Suppressor macrophage treated with lipopolysaccharide for 4 hours (primary cell): ENCODE data around the gene PIGC.
A peak's percentile ranks its signal among the peaks of the same experiment; 100 is the strongest.
"Not testable (repeated sequence)": the region's sequence is repeated elsewhere in the genome, so short reads cannot be mapped to it uniquely, and the experiment has no call there.

Source experiments
- DNase-seq: peaks from one replicate; pipeline ENCODE4 v3.0.0-alpha.2; 2020

PIGC gene

DNA sequence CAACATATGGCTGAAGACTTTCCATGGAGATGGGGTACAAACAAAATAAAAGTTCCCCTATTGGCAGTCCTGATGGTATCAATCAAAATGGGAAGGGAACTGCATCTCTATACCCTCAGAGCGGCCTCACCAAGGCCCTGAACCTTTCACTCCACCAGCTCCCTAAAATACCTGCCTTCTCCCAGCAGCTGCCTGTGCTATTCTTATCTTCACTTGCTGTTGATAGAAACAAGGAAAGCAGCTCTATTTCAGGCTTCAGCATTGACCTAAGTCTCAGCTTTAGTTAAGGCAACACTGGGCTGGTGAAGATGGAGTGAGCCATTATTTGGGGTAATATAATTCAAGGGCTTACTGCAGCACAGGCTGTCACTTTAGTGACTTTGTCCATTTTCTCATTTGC lies 21.7 kb upstream of the PIGC start:
- DNase-seq: no peak

DNA sequence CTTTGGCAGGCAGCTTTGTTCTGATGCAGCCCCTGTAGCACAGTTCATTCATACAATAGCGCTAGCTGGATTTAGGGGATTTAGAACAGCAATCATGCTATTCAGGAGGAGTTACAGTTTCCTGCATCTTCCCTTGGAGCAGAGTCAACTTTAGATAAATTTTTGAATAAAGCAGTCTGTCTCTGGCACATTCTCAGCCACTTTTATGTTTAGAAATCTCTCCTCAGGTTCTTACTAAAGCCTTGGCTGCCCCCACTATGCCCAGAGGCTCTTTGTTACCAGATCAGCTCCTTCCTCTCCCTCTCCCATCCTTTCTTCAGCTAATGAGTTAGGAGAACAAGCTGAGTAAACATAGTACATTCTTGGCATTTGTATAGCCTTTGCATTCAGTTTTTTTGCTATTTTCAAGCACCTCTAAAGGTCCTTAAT lies 17.0 kb upstream of the PIGC start:
- DNase-seq: no peak

DNA sequence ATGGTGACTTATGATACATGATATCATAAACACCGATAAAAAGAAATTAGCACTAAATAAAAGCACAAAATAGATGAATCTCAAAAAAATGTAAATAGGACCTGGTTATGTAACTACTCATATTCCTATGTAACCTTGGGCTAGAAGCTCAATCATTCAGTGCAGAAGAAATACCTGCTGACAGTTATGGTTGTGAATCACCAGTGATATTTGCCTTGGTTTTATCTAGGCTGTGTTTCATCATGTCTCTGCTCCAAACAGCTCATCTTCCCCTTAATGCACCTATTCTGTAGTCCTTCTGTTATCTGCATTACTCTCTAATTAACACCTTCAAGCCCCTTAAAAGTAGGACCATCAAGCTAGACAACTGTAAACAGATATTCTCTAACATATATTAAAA lies 16.3 kb upstream of the PIGC start:
- DNase-seq: no peak

DNA sequence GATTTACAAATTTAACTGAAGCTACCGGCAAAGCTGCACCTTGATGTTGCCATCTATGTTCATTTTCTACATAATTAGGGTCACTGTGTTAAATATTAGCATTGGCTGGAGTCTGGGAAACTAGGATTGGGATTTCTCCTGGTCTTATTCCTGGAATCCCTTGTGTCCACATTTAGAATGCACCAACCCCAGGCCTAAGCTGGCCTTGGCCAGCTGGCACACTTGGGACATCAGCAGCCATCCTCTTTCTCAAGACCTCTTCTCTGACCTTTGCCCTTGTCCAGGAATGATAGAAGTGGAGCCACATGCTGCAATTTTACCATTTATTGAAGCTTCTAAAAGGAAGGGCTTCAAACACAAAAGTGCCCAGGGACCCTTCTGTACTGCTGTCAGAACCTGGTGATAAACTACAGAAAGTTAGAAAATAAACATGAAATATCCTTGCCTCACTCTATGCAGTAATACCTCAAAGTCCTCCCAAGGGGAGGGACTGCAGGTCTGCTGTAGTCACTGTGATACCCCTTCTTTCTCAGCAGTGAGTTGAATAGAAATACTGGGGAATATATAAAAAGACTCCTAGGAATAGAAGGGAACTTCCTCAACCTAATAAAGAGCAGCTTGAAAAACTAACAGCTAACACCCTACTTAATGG lies 13.7 kb upstream of the PIGC start:
- DNase-seq: no peak

DNA sequence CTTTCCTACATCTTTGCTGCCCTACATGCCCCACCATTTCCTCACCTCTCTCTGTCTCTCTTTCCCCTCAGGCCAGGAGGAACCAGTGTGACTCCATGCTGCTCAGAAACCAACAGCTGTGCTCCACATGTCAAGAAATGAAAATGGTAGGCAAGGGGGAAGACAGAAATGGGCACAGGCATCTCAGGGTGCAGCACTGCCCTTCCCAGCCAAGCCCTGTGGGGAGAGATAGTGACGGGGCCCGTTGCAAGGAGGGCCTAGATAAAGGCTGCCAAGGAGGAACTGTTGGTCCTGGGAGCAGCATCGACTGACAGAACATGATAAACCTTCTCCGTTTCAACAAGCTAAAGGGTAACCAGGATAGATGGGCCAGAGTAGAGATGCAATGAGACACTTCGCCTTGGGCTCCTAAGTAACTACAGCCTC lies 12.5 kb upstream of the PIGC start:
- DNase-seq: no peak

DNA sequence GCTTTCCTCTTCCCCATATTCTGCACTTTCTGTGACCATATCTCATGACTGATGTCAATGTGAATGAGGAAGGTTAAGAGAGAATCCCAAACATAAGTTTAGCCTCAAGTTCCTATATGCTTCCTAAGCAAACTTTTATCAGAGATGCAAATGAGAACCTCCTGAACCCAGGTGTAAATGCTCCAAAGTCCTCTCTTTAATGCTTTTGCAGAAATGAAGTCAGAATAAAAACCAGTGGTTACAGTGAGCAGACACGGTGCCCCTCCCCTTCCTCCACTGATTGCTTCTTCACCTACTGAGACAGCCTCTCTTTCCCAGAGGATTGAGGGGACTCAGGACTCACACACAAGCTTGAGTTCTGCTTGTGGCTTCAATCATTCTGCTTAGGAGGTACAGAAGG lies 11.6 kb upstream of the PIGC start:
- no peak for DNase-seq

DNA sequence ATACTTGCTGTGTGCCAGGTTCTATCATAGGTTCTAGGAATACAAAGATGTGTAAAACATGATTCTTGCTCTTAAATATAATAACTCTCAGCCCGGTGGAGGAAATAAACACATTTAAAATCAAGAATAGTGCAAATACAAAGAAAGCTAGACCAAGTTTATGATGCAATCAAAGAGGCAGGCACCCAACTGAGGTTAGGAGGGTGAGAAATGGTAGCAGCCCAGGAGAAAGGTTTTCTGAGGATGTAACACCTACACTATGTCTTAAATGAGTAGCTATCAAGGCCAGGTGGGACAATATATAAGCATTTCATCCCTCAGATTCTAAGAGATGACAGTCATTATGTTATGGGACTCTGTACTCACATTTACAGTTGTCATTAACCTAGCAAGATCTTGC lies 9.7 kb upstream of the PIGC start:
- no peak for DNase-seq

DNA sequence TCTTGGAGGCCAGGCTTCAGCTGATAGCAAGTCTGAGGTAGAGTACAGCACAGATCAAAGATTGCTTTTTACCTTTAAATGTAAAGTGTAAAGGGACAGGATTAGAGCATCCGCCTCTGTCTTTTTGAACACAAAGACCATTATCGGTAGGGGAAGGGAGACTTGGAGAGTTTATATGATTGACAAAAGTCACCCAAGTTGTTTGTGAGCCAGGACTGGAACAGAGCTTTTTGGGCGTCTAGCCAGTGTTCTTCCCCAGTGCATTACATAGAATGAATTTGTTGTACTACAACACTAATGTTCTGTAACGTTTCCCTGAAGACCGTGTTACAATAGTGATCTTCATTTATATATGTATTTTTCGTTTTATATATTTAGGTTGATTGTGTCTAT lies 9.3 kb upstream of the PIGC start:
- no peak for DNase-seq

DNA sequence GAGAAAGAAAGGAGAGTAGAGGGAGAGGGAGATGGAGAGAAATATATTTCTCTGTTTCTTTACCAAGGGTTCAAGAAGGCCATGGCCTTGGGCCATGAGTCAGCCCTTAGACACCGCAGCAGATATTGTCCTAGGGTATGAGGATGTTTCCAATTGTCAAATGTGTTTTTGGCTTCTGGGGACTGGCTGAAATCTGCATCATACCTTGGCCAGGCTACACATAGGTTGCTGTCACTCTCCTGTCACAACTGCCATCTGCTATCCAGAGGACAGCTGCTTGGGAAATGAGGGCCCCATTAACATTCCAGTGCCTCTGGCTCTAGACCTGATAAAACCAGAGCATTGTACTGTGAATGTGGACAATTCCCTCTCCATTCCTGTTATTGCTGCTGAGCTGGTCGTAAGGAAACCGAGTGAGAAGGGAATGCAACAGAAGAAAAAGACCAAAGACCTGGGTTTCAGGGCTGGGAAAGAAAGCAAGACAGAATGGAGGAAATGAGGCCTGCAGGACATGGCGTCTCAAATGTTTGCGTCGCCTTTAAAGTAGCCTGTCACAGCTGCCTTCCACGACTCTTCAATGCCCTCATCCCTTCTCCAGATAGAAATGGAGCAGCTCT lies 8.8 kb upstream of the PIGC start:
- DNase-seq: no peak

DNA sequence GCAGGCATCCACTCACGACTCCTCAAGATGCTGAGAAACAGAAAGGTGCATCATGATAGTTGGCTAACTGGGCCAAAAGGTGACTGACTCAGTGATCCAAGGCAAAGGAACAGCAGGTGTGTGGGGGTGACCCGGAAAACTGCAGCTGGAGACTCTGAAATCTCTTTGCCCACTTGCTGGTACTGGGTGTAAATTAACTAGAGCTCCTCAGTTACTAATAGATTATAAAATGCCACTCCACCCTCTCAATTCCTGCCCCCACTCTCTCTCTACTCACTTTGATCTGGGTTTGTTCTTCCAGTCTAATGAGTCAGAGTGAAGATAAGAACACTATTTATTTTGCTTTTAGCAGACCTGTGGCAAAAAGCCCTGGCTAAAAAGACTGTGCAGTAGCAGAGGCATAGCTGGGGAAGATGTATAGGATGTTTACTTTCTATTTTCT lies 7.2 kb upstream of the PIGC start:
- DNase-seq: no peak

DNA sequence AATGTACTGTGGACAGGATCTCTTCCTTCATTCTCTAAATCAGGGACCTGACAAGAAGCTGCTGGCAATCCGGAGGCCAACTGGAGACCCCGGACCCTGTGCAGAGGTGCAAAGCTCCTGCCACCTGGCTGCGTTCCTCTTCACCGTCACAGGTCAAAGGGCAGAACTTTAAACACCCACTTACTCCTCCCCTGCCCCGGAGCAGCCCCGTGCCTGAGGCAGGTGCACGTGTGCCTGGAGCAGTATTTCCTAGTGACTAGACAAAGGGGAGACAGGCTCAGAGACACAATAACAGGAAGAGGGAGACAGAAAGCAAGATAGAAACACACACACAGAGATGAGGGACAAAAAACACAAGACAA lies 6.6 kb upstream of the PIGC start:
- DNase-seq: no peak

DNA sequence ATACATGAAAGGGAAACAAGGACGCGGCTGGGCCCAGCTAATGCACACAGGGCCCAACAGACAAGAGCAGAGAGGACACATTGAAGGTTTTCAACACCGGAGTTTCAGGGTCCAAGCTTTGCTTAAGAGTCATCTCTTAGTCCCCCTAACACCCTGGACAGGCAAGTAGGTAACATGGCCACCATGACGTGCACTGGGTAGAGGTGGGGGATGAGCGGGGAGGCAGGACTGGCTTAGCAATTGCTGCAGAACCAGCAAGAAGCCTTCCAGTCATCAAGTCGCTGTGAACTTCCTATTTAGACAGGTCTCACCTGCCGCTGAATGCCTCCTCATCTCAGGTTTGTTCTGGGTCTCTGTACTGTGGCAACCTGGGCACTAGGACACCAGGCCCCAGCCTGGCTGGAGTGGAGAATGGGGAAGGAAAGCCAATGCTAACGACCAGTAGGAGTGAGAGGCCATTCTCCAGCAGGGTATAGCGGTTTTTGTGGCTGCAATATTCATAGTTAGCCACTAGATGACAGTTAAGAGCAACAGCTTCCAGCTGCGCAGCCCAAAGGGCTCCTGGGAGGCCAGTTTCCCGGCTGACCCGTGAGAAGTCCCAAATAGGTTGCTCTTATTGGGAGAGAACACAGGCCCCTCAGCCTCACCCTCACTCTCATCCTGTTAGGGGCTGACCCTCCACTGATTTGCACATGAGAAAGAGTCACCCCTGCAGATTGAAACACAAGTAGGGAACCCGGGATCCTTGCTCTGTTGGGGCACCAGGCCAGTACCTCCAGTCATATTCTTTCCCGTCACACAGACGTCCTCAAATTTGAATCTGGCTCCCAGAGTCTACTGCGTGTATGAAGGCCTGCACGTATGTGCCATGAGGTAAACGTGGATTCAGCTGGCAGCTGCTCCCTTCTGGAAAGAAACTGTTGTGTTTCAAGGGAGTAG lies 6.0 kb upstream of the PIGC start:
- DNase-seq: peak; percentile 77

DNA sequence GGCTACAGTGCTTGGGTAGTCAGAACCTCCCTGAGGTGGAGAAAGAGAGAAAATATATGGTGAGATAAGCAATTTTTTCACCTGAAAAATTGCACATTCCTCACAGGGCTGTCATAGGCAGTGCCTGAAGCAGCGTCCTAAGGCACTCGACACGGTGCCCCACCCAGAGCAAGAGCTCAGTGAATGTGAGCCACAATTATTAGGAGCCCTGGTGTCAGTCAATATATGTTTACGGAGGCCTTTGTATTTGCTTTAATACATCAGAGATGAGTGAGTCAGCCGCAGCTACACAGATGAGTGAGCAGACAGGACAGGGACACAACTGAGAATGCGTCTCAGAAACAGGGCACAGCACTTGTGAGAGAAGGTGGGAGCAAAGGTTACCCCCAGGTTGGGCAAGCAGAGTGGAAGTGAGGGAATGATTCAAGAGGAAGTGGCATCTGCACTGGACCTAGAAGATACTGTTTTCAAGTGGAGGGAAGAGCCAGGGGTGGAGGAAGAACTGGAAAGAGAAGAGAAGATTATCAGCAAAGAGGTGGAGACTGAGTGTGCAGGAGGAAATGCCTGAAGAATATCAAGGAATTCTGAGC lies 5.2 kb upstream of the PIGC start:
- no peak for DNase-seq

DNA sequence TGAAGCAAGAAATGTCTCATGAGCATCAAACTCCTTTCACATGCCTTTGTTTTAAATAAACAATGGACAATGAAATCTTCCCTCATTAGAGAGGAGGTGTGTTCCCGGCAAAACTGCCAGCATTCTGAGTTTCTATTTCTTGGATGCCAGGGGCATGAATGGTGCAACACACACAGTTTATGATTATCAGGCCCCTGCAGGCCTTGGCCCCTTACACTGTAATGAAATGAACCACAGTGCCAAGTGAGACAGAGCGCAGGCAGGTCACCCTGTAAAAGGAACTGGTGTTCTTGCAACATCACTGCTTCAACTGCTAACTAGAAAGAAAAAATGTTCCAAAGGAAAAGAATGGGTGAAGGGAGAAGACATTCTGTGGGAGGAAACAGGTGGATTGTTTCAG lies 3.8 kb upstream of the PIGC start:
- DNase-seq: no peak

DNA sequence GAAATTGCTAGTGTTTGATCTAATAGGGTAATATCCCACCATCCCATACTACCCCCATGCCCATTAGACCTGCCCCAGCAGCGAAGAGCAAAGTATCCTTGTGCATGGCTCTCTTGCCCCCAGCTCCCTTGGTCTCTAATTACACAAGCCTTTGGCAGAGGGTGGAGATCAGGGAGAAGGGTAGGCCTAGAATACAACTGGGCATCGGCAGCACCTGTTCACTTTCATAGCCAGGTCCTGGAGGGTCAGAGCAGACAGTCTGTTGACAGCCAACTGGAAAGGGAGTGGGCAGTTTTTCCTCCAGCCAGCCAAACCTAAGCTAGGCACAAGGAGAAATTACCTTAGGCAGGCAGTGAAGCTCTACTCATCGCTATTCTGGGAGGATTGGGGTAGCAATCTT lies 2.7 kb upstream of the PIGC start:
- DNase-seq: no peak

DNA sequence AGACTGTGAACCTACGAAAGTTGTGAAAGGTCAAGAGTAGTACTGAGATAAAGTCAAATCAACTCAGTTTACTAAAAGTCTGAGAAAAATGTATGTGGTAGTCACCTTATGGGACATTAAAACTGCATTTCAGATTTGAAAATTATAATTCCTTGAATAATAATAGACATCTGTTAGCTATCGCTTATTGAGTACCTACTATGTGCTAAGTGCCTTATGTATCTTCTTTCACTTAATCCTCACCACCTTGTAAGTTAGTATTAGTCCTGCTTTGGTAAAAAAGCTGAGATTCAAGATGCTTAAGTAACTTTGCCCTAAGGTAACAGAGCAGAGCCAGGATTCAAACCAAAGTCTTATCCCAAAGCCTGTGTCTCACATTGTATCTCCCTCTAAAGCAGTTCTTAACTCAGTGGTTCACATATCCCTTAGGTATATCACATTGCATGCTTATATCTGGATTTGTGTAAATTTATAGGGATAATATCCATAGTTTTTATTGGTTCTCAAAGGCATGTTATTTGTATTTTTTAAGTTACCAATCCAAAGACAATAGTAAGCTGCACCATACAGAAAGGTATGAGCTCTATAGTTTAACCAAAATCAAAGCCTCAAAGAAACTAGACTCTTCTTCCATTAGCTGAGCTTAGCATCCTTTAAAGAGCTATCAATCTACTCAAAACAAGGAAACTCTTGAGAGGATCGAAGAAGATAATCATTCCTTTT lies 865 bp downstream of the PIGC start:
- no peak for DNase-seq

DNA sequence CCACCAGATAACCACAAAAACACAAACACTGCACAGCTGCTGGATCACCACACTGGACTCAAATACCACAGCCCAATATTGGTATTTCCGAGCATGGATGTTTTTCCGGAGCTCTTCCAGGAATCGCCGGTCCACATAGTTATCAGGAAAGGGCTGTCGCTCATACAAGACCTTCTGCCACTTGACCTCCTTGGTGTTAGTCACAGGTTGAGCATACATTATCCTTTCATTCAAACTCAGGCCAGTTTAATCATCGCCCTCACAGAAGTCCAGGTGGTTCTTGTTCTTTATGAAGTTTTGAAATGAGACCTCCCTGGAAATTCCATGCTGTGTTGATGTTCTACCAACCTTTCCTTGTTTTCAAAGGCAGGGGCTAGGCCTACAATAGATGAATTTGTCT lies 1.5 kb downstream of the PIGC start:
- DNase-seq: no peak

DNA sequence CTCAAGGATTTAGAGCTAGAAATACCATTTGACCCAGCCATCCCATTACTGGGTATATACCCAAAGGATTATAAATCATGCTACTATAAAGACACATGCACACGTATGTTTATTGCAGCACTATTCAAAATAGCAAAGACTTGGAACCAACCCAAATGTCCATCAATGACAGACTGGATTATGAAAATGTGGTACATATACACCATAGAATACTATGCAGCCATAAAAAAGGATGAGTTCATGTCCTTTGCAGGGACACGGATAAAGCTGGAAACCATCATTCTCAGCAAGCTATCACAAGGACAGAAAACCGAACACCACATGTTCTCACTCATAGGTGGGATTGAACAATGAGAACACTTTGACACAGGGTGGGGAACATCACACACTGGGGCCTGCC lies 6.7 kb downstream of the PIGC start:
- not testable (repeated sequence) for DNase-seq

DNA sequence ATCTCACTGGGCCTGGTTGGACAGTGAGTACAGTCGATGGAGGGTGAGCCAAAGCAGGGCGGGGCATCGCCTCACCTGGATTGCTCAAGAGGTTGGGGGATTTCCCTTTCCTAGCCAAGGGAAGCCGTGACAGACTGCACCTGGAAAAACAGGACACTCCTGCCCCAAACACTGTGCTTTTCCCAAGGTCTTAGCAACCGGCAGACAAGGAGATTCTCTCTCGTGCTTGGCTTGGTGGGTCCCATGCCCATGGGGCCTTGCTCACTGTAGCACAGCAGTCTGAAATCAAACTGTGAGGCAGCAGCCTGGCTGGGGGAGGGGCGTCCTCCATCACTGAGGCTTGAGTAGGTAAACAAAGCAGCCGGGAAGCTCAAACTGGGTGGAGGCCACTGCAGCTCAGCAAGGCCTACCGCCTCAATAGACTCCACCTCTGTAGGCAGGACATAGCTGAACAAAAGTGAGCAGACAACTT lies 12.1 kb downstream of the PIGC start:
- no peak for DNase-seq

DNA sequence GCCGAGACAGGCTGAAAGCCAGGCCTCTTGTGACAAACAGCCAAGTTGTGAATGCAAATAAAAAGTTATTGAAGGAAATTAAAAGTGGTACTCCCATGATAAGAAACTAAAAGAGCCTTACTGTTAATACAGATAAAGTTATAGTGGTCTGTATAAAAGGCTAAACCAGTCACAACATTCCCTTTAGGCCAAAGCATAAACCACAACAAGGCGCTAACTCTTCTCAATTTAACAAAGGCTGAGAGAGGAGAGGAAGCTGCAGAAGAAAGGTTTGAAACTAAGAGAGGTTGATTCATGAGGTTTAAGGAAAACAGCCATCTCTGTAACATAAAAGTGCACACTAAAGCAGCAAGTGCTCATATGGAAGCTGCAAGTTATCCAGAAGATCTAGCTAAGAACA lies 12.7 kb downstream of the PIGC start:
- no peak for DNase-seq

DNA sequence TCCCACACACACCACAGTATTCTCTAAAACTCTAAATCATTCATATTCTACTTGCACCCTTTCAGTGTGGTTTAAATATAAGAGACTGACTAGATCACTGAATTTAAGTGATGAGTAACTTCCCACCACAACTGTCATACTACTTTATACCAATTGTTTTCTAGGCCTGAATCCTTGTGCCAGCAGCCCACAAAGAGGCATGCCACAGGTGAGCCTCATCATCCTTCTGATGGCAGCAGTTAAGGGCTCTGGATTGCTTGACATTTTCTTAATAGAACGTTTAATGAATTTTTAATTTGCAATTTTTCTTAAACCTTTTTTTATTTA lies 13.8 kb downstream of the PIGC start:
- DNase-seq: no peak

DNA sequence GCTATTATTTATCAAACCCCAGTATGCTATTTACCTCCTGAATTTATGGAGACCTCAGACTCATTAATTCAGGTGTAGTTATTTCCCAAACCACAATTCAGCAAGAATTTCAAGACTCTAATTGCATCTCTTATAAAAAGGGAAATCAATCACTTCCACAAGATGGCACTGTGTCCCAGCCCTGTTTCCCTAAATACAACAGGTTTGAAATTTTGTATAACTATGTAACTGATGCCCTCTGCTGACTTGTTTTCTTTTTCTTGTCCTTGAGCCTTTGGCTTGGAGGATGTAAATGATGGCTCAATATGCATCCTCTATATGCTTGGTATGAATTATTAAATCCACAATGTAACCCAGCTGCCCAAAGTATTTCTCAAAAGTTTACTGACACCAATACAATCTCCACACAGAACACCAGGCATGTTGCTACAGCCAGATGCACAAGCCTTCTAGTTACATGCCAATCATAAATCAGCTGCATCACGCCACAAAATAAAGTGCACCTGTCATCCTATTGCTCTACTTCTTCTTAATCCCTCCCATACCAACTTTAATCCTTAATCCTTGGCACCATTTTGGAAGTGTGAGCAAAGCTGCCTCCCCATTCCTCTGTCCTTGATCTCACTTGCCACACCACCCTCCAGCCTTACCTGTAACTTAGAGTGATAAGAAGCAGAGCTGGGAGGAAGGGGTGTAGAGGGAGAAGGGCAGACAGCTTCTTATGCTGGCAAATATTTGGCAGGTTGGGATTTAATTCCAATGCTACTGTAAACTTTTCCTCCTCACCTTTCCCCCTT lies 14.3 kb downstream of the PIGC start:
- DNase-seq: peak; percentile 59
